Activated T-cell treated with anti-CD3 and anti-CD28 coated beads for 48 hours (primary cell): ENCODE measurements around the gene EME1.

Experiments used
- DNase-seq: peaks from one replicate; pipeline ENCODE4 v3.0.0-alpha.2; 2020; ENCODE audit warnings: low read depth

The EME1 gene

GRCh38 chr17:50363217-50364060 lies 9.6 kb upstream of the EME1 start:
- no peak for DNase-seq

DNA sequence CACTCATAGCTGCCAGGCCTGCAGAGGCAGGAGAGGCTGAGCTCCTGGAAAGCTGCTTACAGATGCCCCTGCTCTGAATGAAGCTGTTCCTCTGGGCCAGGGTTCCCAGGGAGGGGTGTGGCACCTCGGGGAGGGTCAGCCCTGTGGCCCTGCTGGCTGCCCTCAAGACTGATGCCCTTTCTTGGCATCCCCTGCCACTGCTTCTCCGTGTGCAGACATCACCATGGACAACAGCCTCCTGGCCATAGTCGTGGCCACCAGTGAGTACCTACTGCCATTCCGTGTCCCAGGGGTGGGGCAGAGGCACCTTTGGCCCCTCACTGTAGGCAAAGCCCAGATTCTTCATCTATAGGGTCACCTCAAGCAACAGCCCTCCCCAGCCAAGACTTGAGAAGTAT lies 9.0 kb upstream of the EME1 start:
- DNase-seq: no peak

- no peak for DNase-seq
These were observed 8.3 kb upstream of the EME1 start for GRCh38 chr17:50364715-50365114.

DNA sequence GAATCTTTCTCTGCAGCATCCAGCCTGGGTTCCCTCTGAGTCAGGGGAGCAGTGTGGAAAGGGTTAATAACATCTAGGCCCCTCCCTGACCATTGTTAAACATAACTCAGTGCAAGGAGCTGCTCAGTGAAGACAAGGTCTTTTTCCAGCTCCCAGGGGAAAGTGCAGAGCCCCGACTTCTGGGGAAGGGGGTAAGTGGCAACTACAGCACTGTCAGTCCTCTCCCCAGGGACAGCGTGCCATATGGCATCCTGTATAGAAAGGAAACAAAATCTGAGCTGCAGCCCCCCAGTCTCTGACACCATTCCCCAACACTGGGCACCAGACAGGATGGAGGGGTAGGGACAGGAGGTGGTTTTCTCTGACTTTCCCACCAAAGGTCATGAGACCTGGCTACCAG lies 7.9 kb upstream of the EME1 start:
- no peak for DNase-seq

GRCh38 chr17:50365649-50366393 lies 7.2 kb upstream of the EME1 start:
- no peak for DNase-seq

- no peak for DNase-seq
These were observed 5.6 kb upstream of the EME1 start for GRCh38 chr17:50367401-50367800.

- DNase-seq: no peak
These were observed 3.0 kb upstream of the EME1 start for GRCh38 chr17:50370052-50370451.

GRCh38 chr17:50371526-50371925 lies 1.5 kb upstream of the EME1 start:
- no peak for DNase-seq

GRCh38 chr17:50372222-50372757 lies 739 bp upstream of the EME1 start:
- no peak for DNase-seq

- no peak for DNase-seq
These were observed 676 bp downstream of the EME1 start for GRCh38 chr17:50373705-50374104.

DNA sequence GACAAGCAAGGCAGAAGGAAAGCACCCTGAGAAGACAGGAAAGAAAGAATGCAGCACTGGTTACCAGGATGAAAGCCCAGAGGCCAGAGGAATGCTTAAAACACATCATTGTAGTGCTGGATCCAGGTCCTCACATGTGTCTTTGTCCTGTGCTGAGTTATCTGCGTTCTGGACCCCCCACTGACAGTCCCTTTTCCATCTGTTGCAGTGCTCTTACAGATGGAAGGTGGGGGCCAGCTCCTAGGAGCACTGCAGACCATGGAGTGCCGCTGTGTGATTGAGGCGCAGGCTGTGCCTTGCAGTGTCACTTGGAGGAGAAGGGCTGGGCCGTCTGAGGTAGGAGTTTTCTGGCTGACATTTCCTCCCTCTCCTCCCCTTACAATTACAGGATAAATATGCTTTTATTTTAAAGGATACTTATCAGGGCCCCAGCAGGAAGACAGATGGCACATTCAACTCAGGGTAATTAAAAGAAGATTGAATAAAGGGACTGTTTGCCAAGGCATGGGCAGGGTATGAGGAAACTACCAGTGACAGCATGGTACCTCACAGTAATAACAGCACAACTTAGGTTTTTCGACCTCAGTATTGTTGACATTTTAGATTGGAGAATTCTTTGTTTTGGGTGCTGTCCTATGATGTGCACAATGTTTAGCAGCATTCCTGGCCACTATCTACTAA lies 3.0 kb downstream of the EME1 start:
- DNase-seq: no peak

GRCh38 chr17:50379351-50380132 lies 6.5 kb downstream of the EME1 start:
- DNase-seq: no peak

DNA sequence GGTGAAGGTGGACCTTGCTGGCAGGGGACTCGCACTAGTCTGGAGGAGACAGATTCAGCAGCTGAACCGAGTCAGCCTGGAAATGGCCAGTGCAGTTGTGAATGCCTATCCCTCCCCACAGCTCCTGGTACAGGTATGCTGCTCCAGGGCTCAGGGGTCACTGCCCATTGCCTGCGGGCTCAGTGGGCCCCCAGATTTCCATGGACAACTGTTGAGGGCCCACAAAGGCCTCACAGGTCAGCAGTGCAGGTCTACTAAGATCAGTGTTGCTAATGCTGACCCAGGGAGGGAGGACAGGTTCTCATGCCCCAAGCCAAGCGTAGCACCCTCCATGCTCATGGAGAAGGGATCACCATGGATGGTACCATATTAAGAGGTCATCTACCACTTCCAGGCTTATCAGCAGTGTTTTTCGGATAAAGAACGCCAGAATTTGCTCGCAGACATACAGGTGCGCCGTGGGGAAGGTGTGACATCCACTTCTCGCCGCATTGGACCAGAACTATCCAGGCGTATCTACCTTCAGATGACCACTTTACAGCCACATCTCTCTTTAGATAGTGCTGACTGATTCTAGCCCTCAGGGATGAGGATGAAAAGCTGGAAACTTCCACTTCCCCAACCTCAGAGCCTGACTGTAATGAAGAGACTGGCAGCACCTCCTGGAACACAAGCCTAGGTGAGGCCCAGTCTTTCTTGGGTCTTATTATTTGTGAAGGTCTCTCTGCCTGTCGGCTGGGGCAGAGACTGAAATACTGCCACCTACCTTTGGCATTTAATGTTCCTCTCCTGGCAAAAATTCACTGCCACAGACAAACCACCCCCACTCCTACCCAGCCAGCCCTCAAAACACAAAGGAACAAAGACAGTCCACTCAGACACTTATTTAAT lies 7.6 kb downstream of the EME1 start:
- no peak for DNase-seq

DNA sequence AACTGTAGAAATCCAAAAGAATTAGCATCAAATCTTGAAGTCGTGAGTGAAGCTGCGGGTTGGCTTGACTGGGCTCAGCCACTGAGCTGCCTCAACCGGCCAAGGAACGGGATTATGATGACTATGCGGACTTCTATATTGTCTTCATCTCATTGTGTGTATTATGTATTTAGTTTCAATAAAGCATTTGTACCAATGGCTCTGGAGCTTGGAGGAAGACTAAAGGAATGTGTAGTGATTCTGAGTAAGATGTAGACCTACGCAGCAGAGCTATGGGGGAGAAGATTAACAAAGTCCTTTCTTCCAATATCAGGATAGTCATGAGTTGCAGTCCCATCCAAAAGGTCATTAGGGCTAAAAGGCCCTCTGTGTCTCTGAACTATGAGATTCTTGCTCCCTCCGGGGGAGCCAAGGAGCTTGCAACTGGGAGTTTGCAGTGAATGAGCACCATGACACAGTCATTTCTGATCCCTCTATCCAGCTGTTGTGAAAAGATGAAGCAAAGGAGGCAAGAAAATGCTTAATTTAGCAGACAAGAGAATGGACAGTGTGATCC lies 8.3 kb downstream of the EME1 start:
- DNase-seq: no peak

- DNase-seq: no peak
These were observed 8.9 kb downstream of the EME1 start for GRCh38 chr17:50381920-50382319.

GRCh38 chr17:50382931-50383330 lies 9.9 kb downstream of the EME1 start:
- DNase-seq: no peak

DNA sequence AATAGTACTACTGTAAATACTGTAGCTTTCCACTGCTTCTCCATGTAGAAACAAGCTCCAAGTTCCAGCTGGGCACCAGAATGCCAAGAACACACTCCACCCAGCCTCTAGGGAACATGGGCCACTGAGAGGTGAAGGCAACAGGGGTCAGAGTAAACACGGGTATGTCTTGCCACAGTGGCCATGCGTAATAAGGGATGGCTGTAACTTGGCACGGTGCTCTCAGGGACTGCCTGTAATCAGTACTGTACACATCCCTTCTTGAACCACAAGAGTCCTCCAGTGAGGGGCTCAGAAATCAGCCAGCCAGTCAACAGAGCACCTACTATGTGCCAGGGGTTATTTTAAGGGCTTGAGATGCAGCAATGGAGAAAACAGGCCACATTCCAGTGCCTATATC lies 13.5 kb downstream of the EME1 start:
- no peak for DNase-seq

- DNase-seq: no peak
These were observed 15.7 kb downstream of the EME1 start for GRCh38 chr17:50388728-50389127.

DNA sequence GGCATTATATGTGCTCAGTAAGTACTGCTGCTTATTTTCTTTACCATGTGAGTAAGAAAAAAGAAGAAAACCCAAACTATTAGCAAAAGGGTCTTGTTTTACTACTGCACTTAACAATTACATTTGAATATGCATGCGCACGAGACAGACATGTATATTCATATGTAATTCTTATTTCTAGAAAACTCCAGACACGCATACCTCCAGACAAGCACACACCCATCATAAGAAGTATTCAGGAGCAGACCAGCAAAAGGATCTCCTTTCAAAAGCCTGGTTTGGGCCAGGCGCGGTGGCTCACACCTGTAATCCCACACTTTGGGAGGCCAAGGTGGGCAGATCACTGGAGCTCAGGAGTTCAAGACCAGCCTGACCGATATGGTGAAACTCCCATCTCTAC lies 16.5 kb downstream of the EME1 start:
- DNase-seq: no peak

- DNase-seq: no peak
These were observed 19.6 kb downstream of the EME1 start for GRCh38 chr17:50392621-50393020.

DNA sequence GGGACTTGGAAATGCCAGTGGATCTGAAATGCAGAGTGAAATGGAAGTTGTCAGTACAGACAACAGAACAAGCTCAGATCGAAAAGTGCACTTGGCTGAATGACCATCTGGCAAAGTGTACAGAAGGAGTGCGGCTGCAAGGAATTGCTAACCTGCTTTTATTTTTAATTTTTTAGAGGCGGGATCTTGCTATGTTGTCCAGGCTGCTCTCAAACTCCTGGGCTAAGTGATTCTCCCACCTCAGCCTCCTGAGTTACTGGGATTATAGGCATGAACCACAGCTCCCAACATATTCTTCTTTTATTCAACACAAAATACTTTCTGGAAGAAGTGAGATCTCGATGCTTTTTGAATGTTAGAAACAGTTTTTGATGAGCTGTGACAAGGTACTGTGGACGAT lies 20.7 kb downstream of the EME1 start:
- no peak for DNase-seq
